ENCODE data around the gene RAB31.

The RAB31 gene

GRCh38 chr18:9791991-9792390 is 83.9 kb downstream of the RAB31 start (continued):
- no peak for TF ChIP-seq ELK4 (IDR thresholded peaks at IDR 0.05; ENCODE audit: borderline replicate concordance, low read depth, low read length)
- no peak for TF ChIP-seq ZNF558 (tag by site-specific recombination; IDR thresholded peaks at IDR 0.05)
- no peak for TF ChIP-seq ZFP69B (tag by site-specific recombination; IDR thresholded peaks at IDR 0.05)
- TF ChIP-seq ZNF664 (tag by site-specific recombination; IDR thresholded peaks at IDR 0.05): no peak
- no peak for TF ChIP-seq ZNF555 (tag by site-specific recombination; conservative IDR thresholded peaks at IDR 0.05)
- TF ChIP-seq ZNF791 (tag by site-specific recombination; IDR thresholded peaks at IDR 0.05): no peak

- Histone ChIP-seq H3K27ac (ENCODE audit: extremely low read depth, low read depth, low read length) (no peak overlapping the region), H3K9me3 (ENCODE audit: control insufficient read depth, insufficient read depth, low read depth, low read length) (no peaks in the 10 kb centered on the region), H3K36me3 (ENCODE audit: control insufficient read depth in 2 of 2, insufficient read depth in 1 of 2, low read length in 2 of 2) (peaks cover 3 to 7% of the 10 kb centered on the region in 2 experiments; a peak in 2 of 3 replicates), H3K4me1 (ENCODE audit: control insufficient read depth, insufficient read depth, low read length) (no peaks in the 10 kb centered on the region), H3K4me3 (ENCODE audit: low read depth, low read length) (no peak overlapping the region)
- CTCF ChIA-PET: interaction anchor here (0.6 to 1.0 kb wide), 3 partner anchors 19 to 217 kb away, joined by 3 to 5 read pairs (median 3); no protein-coding TSS in a partner anchor
- TF ChIP-seq ZBTB7A (tag by site-specific recombination; IDR thresholded peaks at IDR 0.05; ENCODE audit: low read depth): no peak
- TF ChIP-seq BCL11B (tag by site-specific recombination; IDR thresholded peaks at IDR 0.05; ENCODE audit: low read depth): no peak
- TF ChIP-seq ZNF248 (tag by site-specific recombination; IDR thresholded peaks at IDR 0.05): no peak
- no peak for TF ChIP-seq ZBTB20 (tag by site-specific recombination; IDR thresholded peaks at IDR 0.05)
- TF ChIP-seq RBAK (tag by site-specific recombination; IDR thresholded peaks at IDR 0.05): no peak
- no peak for TF ChIP-seq ZNF324 (tag by site-specific recombination; IDR thresholded peaks at IDR 0.05)
- TF ChIP-seq ELK4 (IDR thresholded peaks at IDR 0.05; ENCODE audit: borderline replicate concordance, low read depth, low read length): no peak
- TF ChIP-seq ZNF777 (tag by site-specific recombination; IDR thresholded peaks at IDR 0.05; ENCODE audit: borderline replicate concordance): no peak
- no peak for TF ChIP-seq ZNF48 (tag by site-specific recombination; IDR thresholded peaks at IDR 0.05)
- TF ChIP-seq ZNF571 (tag by site-specific recombination; IDR thresholded peaks at IDR 0.05): no peak
- TF ChIP-seq ZBTB49 (tag by site-specific recombination; IDR thresholded peaks at IDR 0.05; ENCODE audit: low read depth): no peak
- no peak for TF ChIP-seq ZNF433 (tag by site-specific recombination; IDR thresholded peaks at IDR 0.05; ENCODE audit: low read depth)
- no peak for TF ChIP-seq ZBTB17 (tag by site-specific recombination; IDR thresholded peaks at IDR 0.05)
- no peak for TF ChIP-seq ZNF366 (tag by site-specific recombination; conservative IDR thresholded peaks at IDR 0.05)
- TF ChIP-seq REPIN1 (tag by site-specific recombination; IDR thresholded peaks at IDR 0.05; ENCODE audit: low read depth): no peak
- POLR2A ChIA-PET: no interaction called here
These were observed 84.6 kb downstream of the RAB31 start for GRCh38 chr18:9792565-9793245.
